ENCODE results near the gene PIP5K1B.

The PIP5K1B gene

DNA sequence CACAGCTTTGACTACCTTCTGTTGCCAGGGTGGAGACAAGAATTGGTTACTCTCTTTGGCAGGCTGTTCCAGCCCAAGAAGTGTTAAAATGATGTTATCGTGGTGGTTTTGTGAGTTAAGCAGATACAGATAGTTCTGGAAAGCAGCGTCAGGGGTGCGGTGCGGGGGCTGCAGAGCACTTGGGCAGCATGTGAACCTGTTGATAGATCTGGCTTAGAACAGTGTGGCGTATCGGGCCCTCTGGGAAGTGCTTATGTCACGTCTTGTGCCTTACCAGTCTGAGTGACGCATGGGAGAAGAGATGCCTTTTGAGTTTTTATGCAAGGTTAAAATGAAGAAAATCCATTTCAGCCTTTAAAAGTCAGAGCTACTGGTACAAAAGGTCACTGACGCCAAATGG, 156.4 kb downstream of the PIP5K1B start:
- DNase-seq (ENCODE audit: low read depth) = no peak

DNA sequence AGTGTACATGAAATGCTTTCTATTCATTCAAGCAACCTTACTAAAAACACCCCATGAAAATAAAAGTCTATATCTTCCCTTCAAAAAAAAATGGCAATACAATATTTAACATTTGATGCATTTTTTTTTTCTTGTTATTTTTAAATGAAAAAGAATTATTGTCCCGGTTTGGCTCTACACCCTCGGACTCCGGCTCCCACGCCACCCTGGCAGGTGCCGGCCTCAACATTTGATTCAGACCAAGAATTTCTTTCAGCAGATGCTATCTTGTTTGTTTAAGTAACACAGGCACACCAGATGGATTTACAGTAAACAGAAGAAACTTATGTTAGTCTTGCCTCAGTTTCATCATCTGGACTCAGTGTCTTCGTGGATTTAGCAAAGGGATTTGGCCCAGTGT, 162.0 kb downstream of the PIP5K1B start:
- DNase-seq (ENCODE audit: low read depth) = no peak

DNA sequence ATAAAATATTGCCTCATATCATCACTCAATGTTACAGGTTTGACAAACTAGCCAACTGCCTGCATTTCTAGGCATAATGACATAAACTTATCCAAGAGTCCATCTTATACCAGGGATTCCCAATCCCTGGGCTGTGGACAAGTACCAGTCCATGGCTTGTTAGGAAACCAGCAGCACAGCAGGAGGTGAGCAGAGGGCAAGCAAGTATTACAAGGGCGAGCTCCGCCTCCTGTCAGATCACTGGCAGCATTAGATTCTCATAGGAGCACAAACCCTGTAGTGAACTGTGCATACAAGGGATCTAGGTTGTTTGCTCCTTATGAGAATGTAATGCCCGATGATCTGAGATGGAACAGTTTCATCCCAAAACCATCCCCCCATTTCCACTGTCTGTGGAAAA, 164.0 kb downstream of the PIP5K1B start:
- no peak for DNase-seq (ENCODE audit: low read depth)

DNA sequence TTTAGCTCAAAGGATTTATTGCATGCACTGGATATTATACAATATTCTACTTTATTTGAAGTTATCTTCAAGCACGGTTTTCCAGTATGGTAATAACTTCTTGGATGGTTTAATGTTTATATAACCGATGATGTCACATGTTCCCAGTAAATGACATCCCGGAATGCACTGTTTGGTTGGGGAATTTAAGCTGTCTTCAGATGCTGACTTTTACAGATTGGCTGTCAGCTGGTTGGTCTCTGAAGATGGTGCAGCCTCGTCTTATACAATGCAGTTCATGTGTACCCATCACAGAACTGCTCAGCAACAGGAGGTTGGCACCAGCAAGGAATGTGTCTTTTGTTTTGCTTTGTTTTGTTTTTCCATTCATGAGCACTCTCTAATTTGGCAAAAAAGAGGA, 165.0 kb downstream of the PIP5K1B start:
- no peak for DNase-seq (ENCODE audit: low read depth)

DNA sequence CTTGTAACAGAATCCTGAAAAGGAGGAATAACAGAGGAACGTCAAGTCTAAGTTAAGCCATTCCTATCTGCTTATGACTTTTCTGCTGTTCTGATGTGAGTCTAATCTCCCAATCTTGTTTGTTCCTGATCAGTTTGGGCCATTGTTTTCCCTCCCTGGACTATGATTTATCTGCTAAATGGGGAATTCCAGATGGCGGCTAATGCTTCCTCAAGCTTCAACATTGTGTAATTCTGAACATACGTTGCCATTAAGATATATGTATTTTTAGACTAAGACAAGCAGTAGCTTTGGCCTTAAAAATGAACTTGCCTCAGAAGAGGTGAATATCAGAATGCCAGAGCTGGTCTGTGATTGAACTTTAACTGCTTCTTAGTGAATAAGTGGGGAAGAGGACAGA, 166.2 kb downstream of the PIP5K1B start:
- no peak for DNase-seq (ENCODE audit: low read depth)

DNA sequence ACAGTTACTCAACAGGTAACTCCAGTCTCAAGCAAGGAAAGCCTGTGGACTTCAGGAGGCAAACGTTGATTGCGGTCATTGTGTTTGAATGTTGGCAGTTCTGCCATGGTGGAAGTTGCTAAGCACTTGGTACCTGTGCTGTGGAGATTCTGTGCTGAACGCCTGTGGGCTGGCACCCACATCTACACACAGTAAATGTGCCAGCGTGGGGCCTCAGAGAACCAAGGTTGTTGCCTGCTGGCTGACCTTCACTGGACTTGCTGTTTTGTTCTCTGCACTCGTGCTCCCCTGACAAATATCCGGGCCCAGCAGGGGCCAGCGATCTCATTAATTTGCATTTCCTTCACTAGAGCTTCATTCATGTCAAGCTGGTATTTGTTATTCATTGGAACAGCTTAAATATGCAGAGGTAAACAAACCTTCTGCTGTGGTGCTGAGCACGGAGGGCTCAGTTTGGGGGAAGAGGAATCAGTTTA, 167.0 kb downstream of the PIP5K1B start:
- no peak for DNase-seq (ENCODE audit: low read depth)

DNA sequence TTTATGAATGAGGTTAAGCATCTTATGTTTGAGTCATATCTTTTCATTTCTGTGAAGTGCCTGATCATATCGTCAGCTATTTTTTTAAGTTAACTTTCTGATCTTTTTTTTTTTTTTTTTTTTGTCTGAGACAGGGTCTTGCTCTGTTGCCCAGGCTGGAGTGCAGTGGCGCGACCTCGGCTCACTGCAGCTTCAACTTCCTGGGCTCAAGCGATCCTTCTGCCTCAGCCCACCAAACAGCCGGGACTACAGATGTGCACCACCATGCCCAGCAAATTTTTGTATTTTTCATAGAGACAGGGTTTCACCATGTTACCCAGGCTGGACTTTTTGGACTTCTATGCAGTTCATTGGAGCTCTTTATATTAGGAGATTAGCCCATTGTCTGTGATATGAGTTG, 168.1 kb downstream of the PIP5K1B start:
- no peak for DNase-seq (ENCODE audit: low read depth)

DNA sequence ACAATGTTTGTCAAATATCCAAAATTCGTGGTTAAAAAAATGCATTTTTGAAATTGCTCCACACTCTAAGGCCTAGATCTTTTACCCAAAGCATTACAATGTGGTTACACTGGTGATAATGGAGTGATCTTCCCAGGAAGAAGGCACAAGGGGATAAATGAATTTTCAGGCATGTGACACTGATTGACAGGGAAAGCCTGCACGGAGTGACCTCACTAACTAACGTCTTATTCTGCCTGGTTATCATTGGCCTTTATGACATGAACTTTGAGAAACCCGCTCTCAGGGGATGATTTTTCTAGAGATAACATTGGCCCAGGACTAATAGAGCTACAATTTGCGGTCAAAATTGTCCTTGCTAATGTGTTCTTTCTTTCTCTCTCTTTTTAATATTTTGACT, 171.2 kb downstream of the PIP5K1B start:
- no peak for DNase-seq (ENCODE audit: low read depth)

DNA sequence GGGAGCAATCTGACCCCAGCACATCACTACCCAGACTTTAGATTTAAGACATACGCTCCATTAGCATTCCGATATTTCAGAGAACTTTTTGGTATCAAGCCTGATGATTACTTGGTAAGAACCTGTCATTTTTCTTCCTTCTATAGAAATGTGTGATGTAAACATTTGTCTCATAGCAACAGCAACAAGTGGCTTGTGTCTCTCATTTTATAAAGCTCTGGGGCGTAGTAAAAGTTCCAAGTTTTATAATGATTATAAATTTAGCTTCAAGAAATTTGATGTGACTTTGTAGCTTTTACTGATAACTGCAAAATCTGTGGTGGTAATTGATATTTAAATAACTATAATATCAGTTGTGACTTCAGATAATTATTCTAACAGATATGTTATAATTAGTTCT, 171.6 kb downstream of the PIP5K1B start:
- DNase-seq (ENCODE audit: low read depth) = no peak

DNA sequence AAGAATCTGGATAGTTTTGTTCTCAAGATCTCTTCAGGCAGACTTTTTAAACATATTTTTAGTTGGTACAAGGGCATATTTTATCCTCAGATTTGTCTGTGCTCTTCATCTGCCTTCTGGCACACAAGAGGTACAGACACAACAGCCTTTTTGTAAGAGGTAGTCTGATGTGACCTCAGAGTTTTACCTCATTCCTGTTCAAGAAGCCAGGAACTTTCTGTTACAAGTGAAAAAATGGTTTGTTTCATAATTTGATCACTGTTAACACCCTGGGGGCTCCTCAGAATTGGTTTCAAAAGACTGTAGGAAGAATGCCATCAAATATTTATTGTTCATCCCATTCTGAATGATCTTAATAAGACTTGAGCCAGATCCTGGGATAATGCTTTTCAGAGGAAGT, 172.2 kb downstream of the PIP5K1B start:
- no peak for DNase-seq (ENCODE audit: low read depth)

DNA sequence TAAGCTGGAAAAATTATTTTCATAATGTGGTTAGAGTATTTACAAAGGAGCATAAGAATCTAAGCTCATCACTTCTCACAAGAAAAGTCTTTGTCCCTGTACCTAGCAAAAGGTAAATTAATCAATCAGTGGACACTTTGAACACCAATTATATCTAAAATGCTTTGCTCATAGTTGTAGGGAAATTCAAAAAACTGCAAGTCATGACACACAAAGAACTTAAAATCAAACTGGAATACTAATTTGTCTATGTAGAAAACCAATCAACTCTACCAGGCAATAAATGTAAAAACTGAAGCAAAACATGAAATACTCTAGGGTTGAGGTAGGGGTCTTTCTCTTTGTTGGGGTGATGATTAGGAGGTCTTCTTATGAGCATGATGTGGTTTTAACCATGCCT, 173.4 kb downstream of the PIP5K1B start:
- no peak for DNase-seq (ENCODE audit: low read depth)

DNA sequence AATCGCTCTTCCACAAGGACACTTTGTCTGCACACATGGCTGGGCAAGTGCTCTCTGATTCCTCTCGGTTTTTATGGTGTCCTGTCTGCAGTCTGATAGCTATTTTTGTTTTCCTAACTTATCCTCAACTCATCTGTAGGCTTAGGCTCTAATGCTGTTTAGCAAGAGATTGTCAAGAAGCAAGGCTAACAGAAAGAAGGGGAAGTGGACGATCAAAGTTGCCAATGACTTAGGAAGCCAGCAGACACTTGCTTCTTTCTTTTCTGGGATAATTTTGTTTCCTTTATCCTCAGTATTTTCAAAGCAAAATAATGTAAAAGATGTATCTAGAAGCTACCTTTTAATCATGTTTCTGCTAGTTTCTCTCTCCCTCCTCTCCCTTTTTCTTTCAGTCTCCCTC, 178.2 kb downstream of the PIP5K1B start:
- no peak for DNase-seq (ENCODE audit: low read depth)

DNA sequence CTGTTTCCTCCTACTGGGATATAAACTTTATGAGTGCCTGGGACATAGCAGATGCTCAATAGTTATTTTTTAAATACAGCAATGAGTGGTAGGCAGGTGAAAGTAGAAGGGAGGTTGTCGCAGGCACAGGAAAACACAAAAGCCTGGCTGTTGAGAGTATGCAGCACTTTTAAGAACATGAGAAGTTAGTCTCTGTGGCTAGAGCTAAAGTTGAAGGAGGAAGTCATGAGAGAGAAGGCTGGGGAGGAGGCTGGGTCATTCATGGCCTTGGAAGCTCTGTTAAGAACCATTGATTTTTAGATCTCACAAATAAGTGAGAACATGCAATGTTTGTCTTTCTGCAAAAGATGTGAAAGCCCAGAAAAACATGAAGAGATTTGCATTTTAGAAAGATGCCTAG, 182.2 kb downstream of the PIP5K1B start:
- no peak for DNase-seq (ENCODE audit: low read depth)

DNA sequence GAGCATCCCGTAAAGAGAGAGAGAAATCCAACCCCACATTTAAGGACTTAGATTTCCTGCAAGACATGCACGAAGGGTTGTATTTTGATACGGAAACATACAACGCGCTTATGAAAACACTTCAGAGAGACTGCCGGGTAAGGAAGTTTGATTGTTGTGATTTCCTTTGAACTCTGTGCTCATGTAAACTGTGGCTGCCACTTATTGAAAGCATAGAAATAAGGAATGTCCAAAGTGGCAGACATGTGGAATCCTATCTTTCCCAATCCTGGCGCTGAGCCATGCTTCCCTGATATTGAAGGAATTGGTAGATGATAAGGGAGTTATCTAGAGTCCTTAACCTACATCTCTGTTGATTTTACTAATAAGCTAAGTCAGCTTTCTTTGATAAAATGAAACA, 189.5 kb downstream of the PIP5K1B start:
- DNase-seq (ENCODE audit: low read depth) = no peak

DNA sequence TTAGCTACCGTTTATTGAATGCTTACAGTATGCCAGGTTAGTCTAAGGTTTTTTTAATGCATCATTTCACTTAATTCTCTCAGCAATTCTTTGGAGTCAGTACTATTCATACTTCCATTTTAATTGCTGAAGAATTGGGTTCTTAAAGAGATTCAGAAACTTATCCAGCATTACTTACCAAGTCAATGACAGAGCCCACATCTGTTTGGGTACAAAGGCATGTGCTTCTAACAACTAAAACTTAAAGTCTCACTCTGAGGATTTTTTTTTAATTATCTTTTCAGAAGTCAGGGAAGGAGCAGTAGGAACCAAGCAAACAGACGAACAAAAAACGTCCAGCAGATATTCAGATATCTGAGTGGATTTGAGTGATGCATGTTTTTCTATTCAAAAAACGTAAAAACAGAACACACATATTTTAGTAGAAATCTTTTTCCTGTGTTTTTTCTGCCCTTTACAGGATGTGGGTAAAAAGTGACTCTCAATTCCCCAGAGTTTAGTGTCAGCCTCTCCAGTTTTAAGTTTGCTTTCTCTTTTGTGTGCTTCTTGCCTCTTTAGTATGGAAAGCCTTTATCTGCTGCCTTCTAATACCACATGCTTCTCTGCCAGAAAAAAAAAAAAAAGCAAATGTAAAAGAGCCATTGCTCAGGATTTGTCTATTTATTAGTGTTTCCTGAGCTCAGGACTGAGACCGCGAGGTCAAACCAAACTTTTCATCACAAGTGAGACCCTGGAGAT, 190.9 kb downstream of the PIP5K1B start:
- no peak for DNase-seq (ENCODE audit: low read depth)

DNA sequence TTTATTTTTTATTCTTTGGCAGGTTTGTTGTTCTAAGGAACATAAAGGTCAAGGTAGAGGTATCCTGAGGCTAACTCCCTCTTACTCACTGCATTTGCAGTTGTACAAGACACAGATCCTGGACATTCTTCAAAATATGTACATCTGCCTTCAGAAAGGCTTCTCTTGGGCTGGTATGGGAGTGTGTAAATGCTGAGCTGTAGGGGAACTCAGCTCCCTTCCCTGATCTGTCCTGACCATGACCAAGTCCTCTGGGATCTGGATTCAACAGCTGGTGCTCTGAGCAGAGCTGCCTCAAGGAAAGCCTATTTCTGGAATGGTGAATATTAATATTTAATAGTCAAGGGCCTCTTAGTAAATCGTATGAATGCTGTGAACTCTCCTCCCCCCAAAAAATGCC, 191.4 kb downstream of the PIP5K1B start:
- DNase-seq (ENCODE audit: low read depth) = no peak

DNA sequence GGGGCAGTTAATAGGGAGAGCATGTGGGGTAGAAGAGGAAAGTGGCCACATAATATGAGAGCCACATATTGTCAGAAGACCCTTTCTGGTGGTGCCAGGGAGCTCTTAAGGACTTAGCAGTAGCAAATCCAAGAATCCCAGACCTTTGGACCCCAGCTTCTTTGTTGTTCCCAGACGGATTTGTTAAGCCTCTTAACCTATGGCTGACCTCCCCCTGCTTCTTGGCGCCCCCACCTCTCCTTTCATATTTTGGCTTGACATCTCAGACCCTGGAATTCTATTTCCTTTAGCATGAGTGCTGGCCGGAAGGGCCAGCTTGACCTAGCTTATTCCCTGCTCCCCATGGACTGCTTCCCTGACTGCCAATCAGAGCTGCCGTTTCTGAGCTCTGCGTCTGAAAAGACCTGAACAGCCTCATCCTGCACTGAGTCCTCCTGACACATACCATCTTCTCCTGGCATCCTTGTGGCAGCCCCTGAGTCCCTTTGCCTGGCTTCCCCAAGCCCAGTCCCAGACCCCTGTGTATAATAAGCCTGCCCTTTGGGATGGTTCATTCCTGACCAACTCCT, 192.6 kb downstream of the PIP5K1B start:
- no peak for DNase-seq (ENCODE audit: low read depth)

DNA sequence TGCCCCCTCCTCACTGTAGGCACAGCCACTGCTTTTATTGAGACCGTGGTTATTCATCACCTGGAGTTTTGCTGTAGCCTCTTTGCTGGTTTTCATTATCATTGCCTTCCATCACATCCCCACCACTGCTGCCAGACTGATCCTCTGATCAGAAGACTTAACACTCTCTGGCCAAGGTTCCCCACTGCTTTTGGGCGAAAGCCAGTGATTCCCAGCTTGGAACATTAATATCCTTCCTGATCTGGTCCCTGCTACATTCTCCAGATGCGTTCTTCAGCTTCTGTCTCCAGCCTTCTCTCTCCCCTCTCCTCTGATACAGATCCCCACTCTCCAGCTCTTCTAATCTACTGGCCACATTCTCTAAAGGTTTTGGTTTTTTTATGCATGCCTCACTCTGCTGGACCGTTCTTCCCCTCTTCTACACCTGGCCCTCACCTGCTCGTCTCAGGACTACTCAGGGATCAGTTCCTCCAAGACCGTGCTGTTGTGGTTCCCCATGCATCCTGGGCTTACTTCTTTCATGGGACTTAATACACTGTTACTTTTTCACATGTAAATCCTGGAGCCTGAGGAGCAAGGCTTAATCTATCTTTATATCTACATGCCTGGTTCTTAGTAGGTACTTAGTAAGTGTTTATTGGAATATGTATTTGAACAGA, 193.9 kb downstream of the PIP5K1B start:
- no peak for DNase-seq (ENCODE audit: low read depth)

DNA sequence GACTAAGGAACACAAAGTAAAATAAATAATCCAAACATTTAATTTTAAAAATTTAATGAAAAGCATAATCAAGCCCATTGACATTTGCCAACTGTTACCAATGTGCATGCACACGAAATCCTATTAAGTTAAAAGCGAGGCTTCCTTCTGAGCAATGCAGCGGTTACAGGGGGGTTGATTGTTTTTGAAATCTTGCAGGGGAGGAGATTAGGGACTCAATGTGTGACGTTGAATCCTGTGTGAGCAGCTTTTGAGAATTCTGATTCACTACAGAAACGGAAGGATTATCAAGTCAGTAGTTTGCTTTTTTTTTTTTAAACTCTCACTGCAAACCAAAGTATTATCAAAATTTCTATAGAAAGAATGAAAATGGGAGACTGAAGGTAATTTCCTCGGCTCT, 199.4 kb downstream of the PIP5K1B start:
- DNase-seq (ENCODE audit: low read depth) = no peak

DNA sequence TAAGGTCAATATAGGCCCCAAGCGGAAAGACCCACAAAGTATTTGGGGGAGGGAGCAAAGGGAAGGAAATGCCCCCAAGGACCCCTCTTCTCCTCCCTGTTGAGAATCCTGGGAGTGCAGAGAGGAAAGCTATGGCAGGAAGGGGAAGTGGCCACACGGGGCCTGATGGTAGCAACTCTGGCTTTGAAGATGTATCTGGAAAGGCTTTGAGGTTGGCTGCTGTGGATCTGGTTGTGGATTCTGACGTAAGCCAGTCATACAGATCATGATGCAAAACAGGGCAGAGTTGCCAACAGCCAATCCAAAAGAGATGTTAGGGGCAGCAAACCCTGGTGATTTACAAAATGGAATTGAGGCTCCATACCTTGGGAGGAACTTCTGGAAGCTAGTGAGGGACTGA, 200.1 kb downstream of the PIP5K1B start:
- DNase-seq (ENCODE audit: low read depth) = no peak

DNA sequence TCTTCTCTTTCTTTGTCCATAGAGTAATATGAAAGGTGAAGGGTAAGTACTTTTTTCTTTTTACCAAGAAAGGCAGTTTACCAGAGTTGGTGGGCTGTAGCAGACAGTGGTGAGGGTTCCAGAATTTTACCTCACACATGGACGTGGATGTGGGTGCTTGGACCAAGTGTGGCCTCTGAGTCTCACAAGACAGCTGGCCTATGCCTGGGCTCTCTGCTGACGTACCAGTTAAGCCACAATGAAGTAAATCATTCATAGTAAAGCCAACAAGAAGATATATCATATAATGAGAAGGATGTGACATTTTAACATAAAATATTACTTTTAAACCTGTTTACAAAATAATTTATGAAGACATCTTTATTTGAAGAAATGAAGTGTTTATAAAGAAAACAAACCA, 202.9 kb downstream of the PIP5K1B start:
- DNase-seq (ENCODE audit: low read depth) = no peak

DNA sequence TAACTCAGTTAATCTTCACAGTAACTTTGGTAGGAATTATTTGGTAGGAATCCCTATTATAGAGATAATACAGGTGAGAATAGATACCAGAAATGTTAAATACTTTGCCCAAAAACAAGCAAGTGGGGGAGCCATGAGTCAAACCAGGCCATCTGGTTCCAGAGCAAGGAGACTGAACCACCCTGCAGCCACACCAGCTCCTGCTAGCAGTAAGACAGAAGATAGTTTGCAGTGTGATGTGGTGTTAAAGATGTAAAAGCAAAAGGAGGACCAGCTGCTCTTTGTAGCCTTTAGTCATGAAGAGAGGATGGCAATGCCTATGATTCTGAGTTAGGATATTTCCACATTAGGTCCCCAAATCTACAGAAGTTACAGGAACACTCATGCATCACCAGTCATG, 207.5 kb downstream of the PIP5K1B start:
- DNase-seq (ENCODE audit: low read depth) = no peak

DNA sequence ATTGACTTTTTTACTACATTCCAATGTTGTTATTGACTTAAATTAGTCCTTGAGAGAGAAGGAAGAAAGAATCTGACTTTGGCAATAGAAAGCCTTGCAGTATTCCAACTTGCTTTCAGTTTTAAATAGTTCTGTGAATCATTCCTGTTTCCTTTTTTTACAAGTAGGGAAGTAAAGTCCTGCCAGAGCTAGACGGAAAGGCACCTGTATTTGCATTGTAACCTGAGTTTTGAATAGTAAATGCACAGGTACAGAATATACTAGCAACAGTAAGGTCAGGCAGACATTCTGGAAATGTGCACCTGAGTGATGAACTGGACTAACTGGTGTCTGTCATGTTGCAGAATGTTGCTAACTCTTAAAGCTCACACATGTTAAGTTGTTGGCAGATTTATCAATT, 208.0 kb downstream of the PIP5K1B start:
- no peak for DNase-seq (ENCODE audit: low read depth)

DNA sequence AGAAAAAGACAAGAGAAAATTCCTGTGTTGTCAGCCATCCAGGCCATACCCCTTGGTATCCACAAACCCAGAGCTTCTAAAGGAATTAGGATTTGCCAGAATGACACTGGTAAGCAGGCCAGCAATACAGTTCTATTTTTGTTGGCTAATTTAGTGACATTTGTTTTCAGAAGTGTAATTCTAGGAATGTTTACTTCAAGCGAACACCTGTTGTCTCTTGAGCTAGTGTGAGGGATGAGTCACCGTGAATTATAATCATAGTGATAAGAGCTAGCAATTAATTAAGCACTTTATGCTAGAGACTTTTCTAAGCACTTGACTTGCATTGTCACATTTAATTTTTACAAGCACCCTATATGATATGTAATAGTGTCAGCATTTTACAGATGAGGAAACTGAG, 209.7 kb downstream of the PIP5K1B start:
- DNase-seq (ENCODE audit: low read depth) = no peak
